Esophagus squamous epithelium (tissue), 4 donors: ENCODE results near the gene DRD4.

Experiments used
- POLR2A ChIP-seq, 4 donors: fragments of 450-650 bp; IDR thresholded peaks; one replicate each; pipeline ENCODE4 v1.6.1; 2017; ENCODE audit warnings: antibody characterized with exemption in 4 of 4, mild to moderate bottlenecking in 4 of 4, moderate library complexity in 3 of 4
- TF ChIP-seq, protein P1 (sequence below), 6 experiments: fragments of 450-650 bp in 4 of 6; fragments of 200-600 bp in 2 of 6; sonication (generic) in 2 of 6; IDR thresholded peaks; one replicate each; pipeline ENCODE4 v1.5.1; 2016 to 2019; ENCODE audit warnings: antibody characterized with exemption in 6 of 6, mild to moderate bottlenecking in 4 of 6, moderate library complexity in 4 of 6

GRCh38 chr11:637333-637592 lies 194 bp downstream of the DRD4 start:
- TF ChIP-seq, protein P1, sequence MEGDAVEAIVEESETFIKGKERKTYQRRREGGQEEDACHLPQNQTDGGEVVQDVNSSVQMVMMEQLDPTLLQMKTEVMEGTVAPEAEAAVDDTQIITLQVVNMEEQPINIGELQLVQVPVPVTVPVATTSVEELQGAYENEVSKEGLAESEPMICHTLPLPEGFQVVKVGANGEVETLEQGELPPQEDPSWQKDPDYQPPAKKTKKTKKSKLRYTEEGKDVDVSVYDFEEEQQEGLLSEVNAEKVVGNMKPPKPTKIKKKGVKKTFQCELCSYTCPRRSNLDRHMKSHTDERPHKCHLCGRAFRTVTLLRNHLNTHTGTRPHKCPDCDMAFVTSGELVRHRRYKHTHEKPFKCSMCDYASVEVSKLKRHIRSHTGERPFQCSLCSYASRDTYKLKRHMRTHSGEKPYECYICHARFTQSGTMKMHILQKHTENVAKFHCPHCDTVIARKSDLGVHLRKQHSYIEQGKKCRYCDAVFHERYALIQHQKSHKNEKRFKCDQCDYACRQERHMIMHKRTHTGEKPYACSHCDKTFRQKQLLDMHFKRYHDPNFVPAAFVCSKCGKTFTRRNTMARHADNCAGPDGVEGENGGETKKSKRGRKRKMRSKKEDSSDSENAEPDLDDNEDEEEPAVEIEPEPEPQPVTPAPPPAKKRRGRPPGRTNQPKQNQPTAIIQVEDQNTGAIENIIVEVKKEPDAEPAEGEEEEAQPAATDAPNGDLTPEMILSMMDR (IDR thresholded peaks at IDR 0.05): no peak
- no peak for TF ChIP-seq POLR2A (IDR thresholded peaks at IDR 0.05)
